ENCODE measurements around the gene POLE2. TPM values are rescaled to one million over a fixed set of nuclear protein-coding genes. Genes with fewer than 3 reads are reported as not detected.

Gene POLE2
- total and polyA plus RNA-seq, 2 experiments from 2014 or later = 41.9 to 53.3 TPM

- TF ChIP-seq ZNF462 (CRISPR knock-in tag; IDR thresholded peaks at IDR 0.05) (no peak), NANOG (IDR thresholded peaks at IDR 0.05; ENCODE audit: borderline replicate concordance) (no peak), EZH2 (IDR thresholded peaks at IDR 0.05; ENCODE audit: low read depth, unreplicated experiment) (no peak), STAT1 (IDR thresholded peaks at IDR 0.05; ENCODE audit: unreplicated experiment) (no peak), JUNB (IDR thresholded peaks at IDR 0.05; ENCODE audit: unreplicated experiment) (no peak), CTCF (conservative IDR thresholded peaks at IDR 0.05; ENCODE audit: low read depth in 2 of 2) (no peak), ZNF331 (CRISPR knock-in tag; IDR thresholded peaks at IDR 0.05; ENCODE audit: low read depth) (no peak), ZNF114 (CRISPR knock-in tag; IDR thresholded peaks at IDR 0.05) (no peak)
Measured at GRCh38 chr14:49692193-49692757, 4.3 kb upstream of the POLE2 start (continued).

GRCh38 chr14:49691031-49691430 is 3.0 kb upstream of the POLE2 start:
- DNase-seq (ENCODE audit: low spot score) = peak; percentile 17
- no peaks in the 10 kb centered on the region for H3K9me2 ChIP-seq (ENCODE audit: insufficient read depth)
- H3K4me3 ChIP-seq = peak overlapping the region; percentile 91; the same call in 1 of the 2 replicates
- peaks cover 26% of the 10 kb centered on the region for H3K4me1 ChIP-seq (ENCODE audit: insufficient read depth)
- peaks cover 17% of the 10 kb centered on the region for H3K79me2 ChIP-seq (replicated peaks; ENCODE audit: insufficient read depth)
- H3K4me1 Mint-ChIP-seq = peaks cover 22% of the 10 kb centered on the region
- H4K20me1 ChIP-seq (replicated peaks; ENCODE audit: insufficient read depth) = no peaks in the 10 kb centered on the region
- H3K27me3 Mint-ChIP-seq (ENCODE audit: insufficient read depth, low read depth, poor library complexity) = peaks cover 21% of the 10 kb centered on the region
- no peak overlapping the region for H3K27ac ChIP-seq (ENCODE audit: low read depth)
- peaks cover 21% of the 10 kb centered on the region for H3F3A ChIP-seq (replicated peaks; ENCODE audit: low read depth)
- no peak for ATAC-seq
- peak overlapping the region; percentile 79 for H3K4me2 ChIP-seq
- H3K27me3 ChIP-seq (ENCODE audit: insufficient read depth) = peaks cover 35% of the 10 kb centered on the region
- H3K9me3 Mint-ChIP-seq = no peaks in the 10 kb centered on the region
- H3K36me3 ChIP-seq (ENCODE audit: insufficient read depth) = no peaks in the 10 kb centered on the region
- no peak overlapping the region for H3K27ac Mint-ChIP-seq
- peaks cover 8% of the 10 kb centered on the region for H3K36me3 Mint-ChIP-seq (ENCODE audit: low read depth)
- H3K4me3 Mint-ChIP-seq = no peak overlapping the region
- H2AFZ ChIP-seq = no peak overlapping the region
- TF ChIP-seq JUNB (IDR thresholded peaks at IDR 0.05; ENCODE audit: unreplicated experiment) (no peak), ETS1 (IDR thresholded peaks at IDR 0.05) (no peak), REST (IDR thresholded peaks at IDR 0.05; ENCODE audit: unreplicated experiment) (no peak), CREB1 (CRISPR knock-in tag; IDR thresholded peaks at IDR 0.05; ENCODE audit: low read depth) (no peak)

Measured in GM23338 (cell line).